ENCODE results near the gene ZCRB1.

ZCRB1 gene

GRCh38 chr12:42296503-42297109 is 29.3 kb downstream of the ZCRB1 start:
- TF ChIP-seq RAD21 (IDR thresholded peaks at IDR 0.05; ENCODE audit: low read depth) (peak; percentile 32), EP300 (IDR thresholded peaks at IDR 0.05; ENCODE audit: borderline replicate concordance) (no peak)

DNA sequence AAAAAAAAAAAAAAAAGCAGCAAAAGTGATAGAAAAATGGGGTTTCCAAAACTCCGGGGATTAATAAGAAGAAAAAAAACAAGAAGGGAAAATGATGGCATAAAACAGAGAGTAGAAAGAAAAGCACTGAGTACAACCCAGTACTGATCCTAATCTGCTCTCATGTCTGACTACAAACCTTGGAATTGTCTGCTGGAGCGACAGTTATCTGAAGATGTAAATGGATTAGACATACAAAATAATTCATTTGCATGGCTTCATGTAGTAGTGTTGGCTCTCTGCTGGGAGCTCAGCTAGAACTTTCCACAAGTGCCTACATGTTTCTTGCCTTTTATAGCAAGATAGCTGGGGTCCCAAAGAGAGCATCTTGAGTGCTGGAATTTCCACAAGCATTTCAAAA is 34.2 kb downstream of the ZCRB1 start:
- TF ChIP-seq ZBTB7A (IDR thresholded peaks at IDR 0.05; ENCODE audit: low read depth) (no peak), YY1 (IDR thresholded peaks at IDR 0.05; ENCODE audit: low read depth) (no peak), MAX (IDR thresholded peaks at IDR 0.05) (no peak), TCF12 (IDR thresholded peaks at IDR 0.05; ENCODE audit: low read depth) (no peak), EGR1 (IDR thresholded peaks at IDR 0.05) (no peak), FOXM1 (IDR thresholded peaks at IDR 0.05; ENCODE audit: borderline replicate concordance, low read depth) (no peak), RAD21 (IDR thresholded peaks at IDR 0.05; ENCODE audit: low read depth) (no peak)
- TF ChIP-seq, protein P1, sequence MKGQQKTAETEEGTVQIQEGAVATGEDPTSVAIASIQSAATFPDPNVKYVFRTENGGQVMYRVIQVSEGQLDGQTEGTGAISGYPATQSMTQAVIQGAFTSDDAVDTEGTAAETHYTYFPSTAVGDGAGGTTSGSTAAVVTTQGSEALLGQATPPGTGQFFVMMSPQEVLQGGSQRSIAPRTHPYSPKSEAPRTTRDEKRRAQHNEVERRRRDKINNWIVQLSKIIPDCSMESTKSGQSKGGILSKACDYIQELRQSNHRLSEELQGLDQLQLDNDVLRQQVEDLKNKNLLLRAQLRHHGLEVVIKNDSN (IDR thresholded peaks at IDR 0.05) = no peak

GRCh38 chr12:42288544-42288943 is 37.4 kb downstream of the ZCRB1 start:
- TF ChIP-seq YY1 (IDR thresholded peaks at IDR 0.05; ENCODE audit: low read depth) = no peak
- TF ChIP-seq MAX (IDR thresholded peaks at IDR 0.05) = no peak
- TF ChIP-seq FOXM1 (IDR thresholded peaks at IDR 0.05; ENCODE audit: borderline replicate concordance, low read depth) = no peak
- TF ChIP-seq EGR1 (IDR thresholded peaks at IDR 0.05) = no peak
- TF ChIP-seq TCF12 (IDR thresholded peaks at IDR 0.05; ENCODE audit: low read depth) = no peak
- no peak for TF ChIP-seq ZBTB7A (IDR thresholded peaks at IDR 0.05; ENCODE audit: low read depth)
- no peak for TF ChIP-seq NFIC (IDR thresholded peaks at IDR 0.05)
- TF ChIP-seq, protein P1 (IDR thresholded peaks at IDR 0.05) = no peak
- TF ChIP-seq TEAD4 (IDR thresholded peaks at IDR 0.05) = no peak
- no peak for TF ChIP-seq RAD21 (IDR thresholded peaks at IDR 0.05; ENCODE audit: low read depth)
- TF ChIP-seq CREB1 (IDR thresholded peaks at IDR 0.05; ENCODE audit: low read depth) = no peak
- no peak for TF ChIP-seq CEBPB (IDR thresholded peaks at IDR 0.05)
- TF ChIP-seq TAF1 (IDR thresholded peaks at IDR 0.05; ENCODE audit: low read depth) = no peak
- TF ChIP-seq REST (IDR thresholded peaks at IDR 0.05; ENCODE audit: low read depth) = no peak
- no peak for TF ChIP-seq EP300 (IDR thresholded peaks at IDR 0.05; ENCODE audit: borderline replicate concordance)

GRCh38 chr12:42286741-42287140 is 39.2 kb downstream of the ZCRB1 start:
- TF ChIP-seq TEAD4 (IDR thresholded peaks at IDR 0.05) (no peak), CEBPB (IDR thresholded peaks at IDR 0.05) (no peak), RAD21 (IDR thresholded peaks at IDR 0.05; ENCODE audit: low read depth) (no peak), CREB1 (IDR thresholded peaks at IDR 0.05; ENCODE audit: low read depth) (no peak)

- TF ChIP-seq CREB1 (IDR thresholded peaks at IDR 0.05; ENCODE audit: low read depth) (no peak), TAF1 (IDR thresholded peaks at IDR 0.05; ENCODE audit: low read depth) (no peak), ZBTB7A (IDR thresholded peaks at IDR 0.05; ENCODE audit: low read depth) (no peak), YY1 (IDR thresholded peaks at IDR 0.05; ENCODE audit: low read depth) (no peak), EP300 (IDR thresholded peaks at IDR 0.05; ENCODE audit: borderline replicate concordance) (no peak), FOXM1 (IDR thresholded peaks at IDR 0.05; ENCODE audit: borderline replicate concordance, low read depth) (no peak), EGR1 (IDR thresholded peaks at IDR 0.05) (no peak), REST (IDR thresholded peaks at IDR 0.05; ENCODE audit: low read depth) (no peak), MAX (IDR thresholded peaks at IDR 0.05) (no peak), TCF12 (IDR thresholded peaks at IDR 0.05; ENCODE audit: low read depth) (no peak), CEBPB (IDR thresholded peaks at IDR 0.05) (no peak), NFIC (IDR thresholded peaks at IDR 0.05) (no peak), TEAD4 (IDR thresholded peaks at IDR 0.05) (no peak)
- TF ChIP-seq, protein P1 (IDR thresholded peaks at IDR 0.05) = no peak
These were observed 40.5 kb downstream of the ZCRB1 start for GRCh38 chr12:42285431-42285830.

Data from Ishikawa (cell line).